OCI-LY7 (cell line): Measurements from ENCODE around the gene GNB1.

Experiments used
- EZH2phosphoT487 ChIP-seq: fragments of 200-600 bp; sonication (generic); IDR thresholded peaks from 2 replicates; pipeline ENCODE4 v1.6.1; 2018; ENCODE audit warnings: low read depth, borderline replicate concordance, mild to moderate bottlenecking, mixed run types, antibody characterized with exemption, low read length, moderate library complexity, mixed read lengths
- TF ChIP-seq, protein P1 (sequence below): fragments of 200-600 bp; sonication (generic); conservative IDR thresholded peaks from 2 replicates; pipeline ENCODE4 v1.5.1; 2014; ENCODE audit warnings: mild to moderate bottlenecking, antibody characterized with exemption, low read length, moderate library complexity, mixed read lengths

DNA sequence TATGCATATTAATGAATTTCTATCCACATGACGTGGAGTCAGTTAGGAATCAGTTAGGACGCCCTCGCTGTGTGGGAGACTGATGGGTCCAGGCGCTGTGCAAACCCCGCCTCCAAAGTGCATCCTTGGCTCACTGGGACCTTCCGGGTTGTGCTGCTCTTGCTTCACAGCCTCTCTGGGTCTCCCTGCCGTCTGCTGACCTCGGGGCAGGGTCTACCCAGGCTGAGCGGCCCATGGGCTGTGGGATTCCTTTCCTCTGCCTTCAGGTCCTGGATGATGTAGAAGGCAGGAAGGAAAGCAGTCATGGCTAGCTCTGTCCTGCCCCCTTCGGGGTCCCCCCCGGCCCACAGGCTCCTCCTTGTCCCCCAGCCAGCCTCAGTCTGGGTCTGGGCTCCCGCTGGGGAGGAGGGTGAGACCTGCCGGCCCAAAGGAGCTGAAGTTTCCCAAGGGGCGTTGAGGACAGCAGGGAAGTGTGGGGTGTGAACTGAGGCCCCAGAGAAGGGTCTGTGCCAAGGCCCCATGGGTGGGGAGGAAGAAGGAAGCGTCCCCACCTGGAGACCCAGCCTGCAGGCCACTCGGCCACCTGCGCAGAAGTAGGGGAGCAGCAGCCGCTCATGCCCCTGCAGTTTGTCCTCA, 142.1 kb downstream of the GNB1 start:
- TF ChIP-seq, protein P1, sequence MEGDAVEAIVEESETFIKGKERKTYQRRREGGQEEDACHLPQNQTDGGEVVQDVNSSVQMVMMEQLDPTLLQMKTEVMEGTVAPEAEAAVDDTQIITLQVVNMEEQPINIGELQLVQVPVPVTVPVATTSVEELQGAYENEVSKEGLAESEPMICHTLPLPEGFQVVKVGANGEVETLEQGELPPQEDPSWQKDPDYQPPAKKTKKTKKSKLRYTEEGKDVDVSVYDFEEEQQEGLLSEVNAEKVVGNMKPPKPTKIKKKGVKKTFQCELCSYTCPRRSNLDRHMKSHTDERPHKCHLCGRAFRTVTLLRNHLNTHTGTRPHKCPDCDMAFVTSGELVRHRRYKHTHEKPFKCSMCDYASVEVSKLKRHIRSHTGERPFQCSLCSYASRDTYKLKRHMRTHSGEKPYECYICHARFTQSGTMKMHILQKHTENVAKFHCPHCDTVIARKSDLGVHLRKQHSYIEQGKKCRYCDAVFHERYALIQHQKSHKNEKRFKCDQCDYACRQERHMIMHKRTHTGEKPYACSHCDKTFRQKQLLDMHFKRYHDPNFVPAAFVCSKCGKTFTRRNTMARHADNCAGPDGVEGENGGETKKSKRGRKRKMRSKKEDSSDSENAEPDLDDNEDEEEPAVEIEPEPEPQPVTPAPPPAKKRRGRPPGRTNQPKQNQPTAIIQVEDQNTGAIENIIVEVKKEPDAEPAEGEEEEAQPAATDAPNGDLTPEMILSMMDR, result no peak
- no peak for TF ChIP-seq EZH2phosphoT487
